ENCODE results near the gene SDR42E2. TPM values are rescaled to one million over a fixed set of nuclear protein-coding genes. Genes with fewer than 3 reads are reported as not detected.
"Not testable (repeated sequence)": the region's sequence is repeated elsewhere in the genome, so short reads cannot be mapped to it uniquely, and the experiment has no call there.

The SDR42E2 gene
- total RNA-seq, 2 experiments from 2014 or later, result 0.23 to 0.44 TPM

- no peak for ATAC-seq (ENCODE audit: low read depth)
- Mint-ChIP-seq H3K27me3 (peaks cover 1% of the 10 kb centered on the region), H3K4me3 (no peak overlapping the region), H3K4me1 (peaks cover 18% of the 10 kb centered on the region), H3K36me3 (peaks cover 37% of the 10 kb centered on the region), H3K9me3 (no peaks in the 10 kb centered on the region), H3K27ac (no peak overlapping the region)
- POLR2A ChIA-PET, result no interaction called here
- no peak for DNase-seq
Observed at GRCh38 chr16:22214889-22215288, 52.6 kb downstream of the SDR42E2 start.

DNA sequence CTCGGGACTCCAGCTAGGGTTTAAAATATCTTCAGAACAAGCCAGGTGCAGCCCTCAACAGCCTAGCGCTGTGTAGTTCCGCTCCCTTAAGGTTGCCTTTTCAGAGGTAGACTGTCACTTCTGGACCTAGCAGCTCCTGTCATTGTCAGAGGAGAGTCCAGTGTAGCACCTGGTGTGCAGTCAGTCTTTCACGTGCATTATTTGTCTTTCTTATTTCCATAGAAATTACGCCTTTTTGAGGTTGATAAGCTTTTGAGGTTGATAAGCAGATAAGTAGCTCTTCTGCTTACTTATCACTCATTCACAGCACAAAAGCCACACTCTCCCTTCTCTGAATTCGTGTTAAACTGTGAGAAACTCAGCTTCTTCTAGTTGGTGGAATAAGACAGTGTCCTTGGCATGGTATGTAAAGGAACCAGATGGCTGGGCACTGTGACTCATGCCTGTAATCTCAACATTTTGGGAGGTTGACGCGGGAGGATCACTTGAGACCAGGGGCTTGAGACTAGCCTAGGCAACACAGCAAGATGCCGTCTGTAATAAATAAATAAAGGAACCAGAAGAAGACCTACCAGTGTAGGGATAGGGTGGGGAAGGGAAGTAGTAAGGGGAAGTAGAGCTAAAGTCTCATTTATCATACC lies 54.0 kb downstream of the SDR42E2 start:
- peaks cover 1% of the 10 kb centered on the region for H3K27me3 Mint-ChIP-seq
- no peak for DNase-seq
- no peaks in the 10 kb centered on the region for H3K9me3 Mint-ChIP-seq
- H3K4me1 Mint-ChIP-seq, result peaks cover 14% of the 10 kb centered on the region
- H3K27ac Mint-ChIP-seq, result peak overlapping the region; percentile 33
- peaks cover 26% of the 10 kb centered on the region for H3K36me3 Mint-ChIP-seq
- POLR2A ChIA-PET, result no interaction called here
- no peak overlapping the region for H3K4me3 Mint-ChIP-seq
- no peak for ATAC-seq (ENCODE audit: low read depth)

- H3K4me1 Mint-ChIP-seq, result peaks cover 14% of the 10 kb centered on the region
- H3K27me3 Mint-ChIP-seq; H3K4me3 Mint-ChIP-seq; H3K9me3 Mint-ChIP-seq; H3K27ac Mint-ChIP-seq; ATAC-seq (ENCODE audit: low read depth); DNase-seq: not testable (repeated sequence)
- H3K36me3 Mint-ChIP-seq, result peaks cover 25% of the 10 kb centered on the region
- POLR2A ChIA-PET, result interaction anchor here (2.0 kb wide), 1 partner anchor 10 kb away, joined by 6 read pairs; the partner anchor contains the start of gene EEF2K
Observed at GRCh38 chr16:22216832-22217225, 54.5 kb downstream of the SDR42E2 start.

GRCh38 chr16:22217890-22218730 lies 55.8 kb downstream of the SDR42E2 start:
- POLR2A ChIA-PET, result interaction anchor here (0.7 to 2.0 kb wide), 3 partner anchors 12 to 963 kb away, joined by 3 to 6 read pairs (median 5); partner anchors contain the start of gene EEF2K
- DNase-seq (no peak), ATAC-seq (ENCODE audit: low read depth) (peak; percentile 30)
- Mint-ChIP-seq H3K27me3 (peaks cover 1% of the 10 kb centered on the region), H3K4me1 (peaks cover 16% of the 10 kb centered on the region), H3K36me3 (peaks cover 23% of the 10 kb centered on the region), H3K9me3 (no peaks in the 10 kb centered on the region), H3K27ac (no peak overlapping the region), H3K4me3 (no peak overlapping the region)

DNA sequence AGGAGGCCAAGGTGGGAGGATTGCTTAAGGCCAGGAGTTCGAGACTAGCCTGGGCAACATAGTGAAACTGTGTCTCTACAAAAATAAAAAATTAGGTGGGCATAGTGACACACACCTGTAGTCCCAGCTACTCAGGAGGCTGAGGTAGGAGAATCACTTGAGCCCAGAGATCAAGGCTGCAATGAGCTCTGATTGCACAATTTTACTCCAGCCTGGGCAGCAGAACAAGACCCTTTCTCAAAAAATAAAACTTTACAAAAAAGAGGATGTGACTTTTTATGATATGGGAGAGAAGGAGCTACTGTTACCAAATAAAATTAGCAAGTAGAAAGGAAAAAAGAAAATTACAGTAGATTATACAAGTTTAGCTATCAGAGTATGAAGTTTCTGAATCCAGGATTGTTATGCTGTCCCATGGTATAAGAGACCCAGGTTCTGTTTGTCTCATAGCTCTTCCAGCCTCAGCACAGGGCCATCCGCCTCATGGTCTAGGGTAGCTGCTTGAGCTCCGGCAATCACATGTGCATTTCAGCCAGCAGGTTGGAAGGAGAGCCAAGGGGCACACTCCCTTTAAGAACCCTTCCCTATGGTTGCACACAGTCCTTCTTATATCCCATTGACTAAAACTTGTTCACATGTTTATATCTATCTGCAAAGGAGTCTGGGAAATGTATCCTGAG lies 57.2 kb downstream of the SDR42E2 start:
- peaks cover 14% of the 10 kb centered on the region for H3K36me3 Mint-ChIP-seq
- POLR2A ChIA-PET, result interaction anchor here (0.6 to 2.2 kb wide), 3 partner anchors 13 to 191 kb away, joined by 3 to 7 read pairs (median 5); partner anchors contain the start of gene EEF2K
- H3K27me3 Mint-ChIP-seq, result peaks cover 1% of the 10 kb centered on the region
- H3K27ac Mint-ChIP-seq, result no peak overlapping the region
- peaks cover 12% of the 10 kb centered on the region for H3K4me1 Mint-ChIP-seq
- H3K4me3 Mint-ChIP-seq, result no peak overlapping the region
- DNase-seq (no peak), ATAC-seq (ENCODE audit: low read depth) (no peak)
- no peaks in the 10 kb centered on the region for H3K9me3 Mint-ChIP-seq

DNA sequence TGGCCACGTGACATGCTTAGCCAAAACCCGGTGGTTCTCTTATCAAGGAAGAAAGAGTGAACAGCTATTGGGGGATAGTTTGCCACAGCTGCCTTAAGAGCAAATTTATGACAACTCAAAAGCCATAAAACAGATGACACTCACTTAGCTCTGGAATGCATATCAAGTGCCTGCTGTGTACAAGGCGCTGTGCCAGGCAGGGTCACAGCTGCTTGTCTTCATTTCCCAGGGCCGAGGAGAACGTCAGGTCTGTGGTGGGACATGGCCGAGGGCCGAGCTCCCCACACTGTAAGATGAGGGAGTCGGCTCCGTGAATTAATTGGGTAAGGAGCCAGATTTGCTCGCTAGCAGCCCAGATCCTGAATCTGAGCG lies 57.7 kb downstream of the SDR42E2 start:
- Mint-ChIP-seq H3K27me3 (peaks cover 1% of the 10 kb centered on the region), H3K4me3 (no peak overlapping the region), H3K9me3 (no peaks in the 10 kb centered on the region), H3K4me1 (peaks cover 12% of the 10 kb centered on the region), H3K36me3 (peaks cover 15% of the 10 kb centered on the region), H3K27ac (no peak overlapping the region)
- POLR2A ChIA-PET, result interaction anchor here (0.6 to 2.2 kb wide), 4 partner anchors 9 to 192 kb away, joined by 3 to 7 read pairs (median 4); partner anchors contain the start of gene EEF2K
- DNase-seq, result no peak
- no peak for ATAC-seq (ENCODE audit: low read depth)

GRCh38 chr16:22220714-22221113 lies 58.4 kb downstream of the SDR42E2 start:
- Mint-ChIP-seq H3K4me3 (no peak overlapping the region), H3K9me3 (no peaks in the 10 kb centered on the region), H3K36me3 (peaks cover 12% of the 10 kb centered on the region), H3K27me3 (no peaks in the 10 kb centered on the region), H3K27ac (peak overlapping the region; percentile 73), H3K4me1 (peaks cover 11% of the 10 kb centered on the region)
- DNase-seq (no peak), ATAC-seq (ENCODE audit: low read depth) (no peak)
- POLR2A ChIA-PET, result interaction anchor here (0.6 to 2.2 kb wide), 3 partner anchors 10 to 152 kb away, joined by 3 to 7 read pairs (median 3); partner anchors contain the start of gene EEF2K

DNA sequence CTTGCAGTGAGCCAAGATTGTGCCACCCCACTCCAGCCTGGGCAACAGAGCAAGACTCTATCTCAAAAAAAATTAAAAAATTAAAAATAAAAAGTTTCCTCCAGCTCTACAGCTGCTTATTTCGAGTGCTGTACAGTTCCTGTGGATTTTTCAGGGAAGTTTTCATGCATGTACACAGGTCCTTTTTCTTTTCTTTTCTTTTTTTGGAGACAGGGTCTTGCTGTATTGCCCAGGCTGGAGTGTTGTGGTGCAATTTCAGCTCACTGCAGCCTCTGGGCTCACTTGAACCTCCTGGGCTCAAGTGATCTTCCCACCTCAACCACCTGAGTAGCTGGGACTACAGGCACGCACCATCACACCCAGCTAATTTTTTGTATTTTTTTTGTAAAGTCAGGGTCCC lies 59.7 kb downstream of the SDR42E2 start:
- H3K36me3 Mint-ChIP-seq, result peaks cover 10% of the 10 kb centered on the region
- no peak overlapping the region for H3K27ac Mint-ChIP-seq
- H3K9me3 Mint-ChIP-seq, result no peaks in the 10 kb centered on the region
- POLR2A ChIA-PET, result no interaction called here
- peaks cover 8% of the 10 kb centered on the region for H3K4me1 Mint-ChIP-seq
- no peak overlapping the region for H3K4me3 Mint-ChIP-seq
- DNase-seq (no peak), ATAC-seq (ENCODE audit: low read depth) (no peak)
- H3K27me3 Mint-ChIP-seq, result no peaks in the 10 kb centered on the region

GRCh38 chr16:22222998-22223397 lies 60.7 kb downstream of the SDR42E2 start:
- H3K27ac Mint-ChIP-seq, result no peak overlapping the region
- POLR2A ChIA-PET, result no interaction called here
- DNase-seq (no peak), ATAC-seq (ENCODE audit: low read depth) (no peak)
- no peaks in the 10 kb centered on the region for H3K9me3 Mint-ChIP-seq
- peaks cover 5% of the 10 kb centered on the region for H3K4me1 Mint-ChIP-seq
- H3K4me3 Mint-ChIP-seq, result no peak overlapping the region
- H3K36me3 Mint-ChIP-seq, result peaks cover 8% of the 10 kb centered on the region
- H3K27me3 Mint-ChIP-seq, result no peaks in the 10 kb centered on the region

DNA sequence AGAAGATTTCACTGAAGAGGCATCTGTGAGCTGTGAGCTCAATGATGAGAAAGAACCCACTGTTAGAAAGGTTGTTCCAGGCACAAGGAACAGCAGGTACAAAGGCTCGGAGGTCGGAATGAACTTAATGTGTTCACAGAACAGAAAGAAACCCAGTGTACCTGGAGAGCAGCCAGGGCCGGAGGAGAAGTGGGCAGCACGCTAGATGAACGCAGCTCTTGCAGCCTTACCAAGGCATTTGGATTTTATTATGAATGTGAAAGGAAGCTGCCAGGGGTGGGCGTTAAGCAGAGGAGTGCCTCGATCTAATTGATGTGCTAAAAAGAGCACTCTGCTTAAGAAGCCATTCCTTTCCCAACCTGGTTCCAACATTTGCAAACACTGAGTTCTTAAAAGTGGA lies 62.8 kb downstream of the SDR42E2 start:
- no peaks in the 10 kb centered on the region for H3K27me3 Mint-ChIP-seq
- POLR2A ChIA-PET, result no interaction called here

DNA sequence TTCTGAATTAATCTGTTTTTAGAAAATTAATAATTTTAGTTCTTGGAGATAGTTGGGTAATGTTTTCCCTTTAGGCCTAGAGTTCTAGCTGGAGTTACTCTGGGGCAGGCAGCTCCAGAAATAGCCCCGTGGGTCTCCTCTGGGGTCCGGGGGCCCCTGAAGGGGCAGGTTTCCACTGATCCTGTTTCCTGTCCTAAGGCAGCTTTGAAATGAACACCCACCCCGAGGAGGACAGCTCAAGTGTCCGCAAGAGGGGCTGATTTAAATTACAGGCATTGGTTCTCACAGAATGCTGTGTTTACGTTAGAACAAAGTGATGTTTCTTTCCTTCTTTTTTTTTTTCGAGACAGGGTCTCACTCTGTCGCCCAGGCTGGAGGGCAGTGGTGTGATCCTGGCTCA lies 67.6 kb downstream of the SDR42E2 start:
- Mint-ChIP-seq H3K9me3 (no peaks in the 10 kb centered on the region), H3K36me3 (peaks cover 22% of the 10 kb centered on the region), H3K4me1 (peaks cover 6% of the 10 kb centered on the region), H3K27me3 (no peaks in the 10 kb centered on the region), H3K27ac (no peak overlapping the region), H3K4me3 (no peak overlapping the region)
- POLR2A ChIA-PET, result no interaction called here
- DNase-seq (no peak), ATAC-seq (ENCODE audit: low read depth) (no peak)

More for the DNA sequence above, 62.8 kb downstream of the SDR42E2 start:
- H3K27ac Mint-ChIP-seq, result no peak overlapping the region
- peaks cover 2% of the 10 kb centered on the region for H3K4me1 Mint-ChIP-seq
- no peaks in the 10 kb centered on the region for H3K9me3 Mint-ChIP-seq
- DNase-seq (no peak), ATAC-seq (ENCODE audit: low read depth) (no peak)
- peaks cover 6% of the 10 kb centered on the region for H3K36me3 Mint-ChIP-seq
- H3K4me3 Mint-ChIP-seq, result no peak overlapping the region

DNA sequence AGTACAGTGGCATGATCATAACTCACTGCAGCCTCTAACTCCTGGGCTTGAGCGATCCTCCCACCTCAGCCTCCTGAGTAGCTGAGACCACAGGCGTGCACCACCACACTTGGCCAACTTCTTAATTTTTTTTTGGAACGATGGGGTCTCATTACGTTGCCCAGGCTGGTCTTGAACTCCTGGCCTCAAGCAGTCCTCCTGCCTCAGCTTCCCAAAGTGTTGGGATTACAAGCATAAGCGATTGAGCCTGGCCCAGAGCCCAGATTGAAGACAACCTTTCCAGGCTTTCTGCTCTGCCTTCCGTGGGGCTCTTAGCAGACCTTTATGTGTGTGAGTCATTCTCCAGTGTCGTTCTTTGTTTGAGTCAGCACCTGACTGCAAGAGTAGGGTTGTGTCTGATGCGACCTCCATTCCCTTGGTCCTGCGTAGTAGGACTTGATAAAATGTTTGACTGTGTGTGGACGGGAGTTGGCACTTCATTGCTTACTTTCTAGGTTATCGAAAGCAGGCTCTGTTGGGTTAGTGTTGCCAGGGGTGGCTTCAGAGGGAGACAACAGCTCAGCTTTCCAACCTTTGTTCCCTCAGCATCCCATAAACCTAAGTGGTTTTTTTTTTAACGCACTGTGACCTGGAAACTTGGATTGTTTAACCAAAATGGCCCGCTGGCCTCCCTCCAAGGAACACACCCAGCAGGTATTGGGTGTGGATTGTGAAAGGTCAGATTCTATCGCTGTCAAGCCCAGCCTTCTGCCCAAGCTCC lies 70.2 kb downstream of the SDR42E2 start:
- POLR2A ChIA-PET, result no interaction called here
- Mint-ChIP-seq H3K4me1 (peaks cover 6% of the 10 kb centered on the region), H3K4me3 (no peak overlapping the region), H3K27me3 (no peaks in the 10 kb centered on the region), H3K36me3 (peaks cover 27% of the 10 kb centered on the region), H3K27ac (no peak overlapping the region), H3K9me3 (no peaks in the 10 kb centered on the region)
- DNase-seq (no peak), ATAC-seq (ENCODE audit: low read depth) (peak; percentile 52)

DNA sequence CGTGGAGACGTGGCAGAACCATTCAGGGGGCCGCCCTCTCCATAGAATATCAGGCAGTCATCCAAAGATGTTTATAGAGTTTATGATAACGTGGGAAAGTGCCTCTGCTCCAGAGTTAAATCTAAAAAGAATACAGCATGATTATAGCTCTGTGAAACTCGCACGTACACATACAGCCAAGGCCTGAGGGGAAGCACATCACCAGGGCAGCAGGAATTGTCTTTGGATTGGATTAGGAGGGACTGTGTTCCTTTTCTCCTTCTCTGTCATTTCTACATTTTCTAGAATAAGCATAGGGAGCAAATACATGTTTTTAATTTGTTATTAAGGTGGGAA lies 70.7 kb downstream of the SDR42E2 start:
- Mint-ChIP-seq H3K9me3 (no peaks in the 10 kb centered on the region), H3K27ac (no peak overlapping the region), H3K4me3 (no peak overlapping the region), H3K36me3 (peaks cover 28% of the 10 kb centered on the region), H3K4me1 (peaks cover 6% of the 10 kb centered on the region), H3K27me3 (no peaks in the 10 kb centered on the region)
- DNase-seq (no peak), ATAC-seq (ENCODE audit: low read depth) (no peak)
- POLR2A ChIA-PET, result no interaction called here
